Measurements from ENCODE around the gene GIPR.

GIPR gene

DNA sequence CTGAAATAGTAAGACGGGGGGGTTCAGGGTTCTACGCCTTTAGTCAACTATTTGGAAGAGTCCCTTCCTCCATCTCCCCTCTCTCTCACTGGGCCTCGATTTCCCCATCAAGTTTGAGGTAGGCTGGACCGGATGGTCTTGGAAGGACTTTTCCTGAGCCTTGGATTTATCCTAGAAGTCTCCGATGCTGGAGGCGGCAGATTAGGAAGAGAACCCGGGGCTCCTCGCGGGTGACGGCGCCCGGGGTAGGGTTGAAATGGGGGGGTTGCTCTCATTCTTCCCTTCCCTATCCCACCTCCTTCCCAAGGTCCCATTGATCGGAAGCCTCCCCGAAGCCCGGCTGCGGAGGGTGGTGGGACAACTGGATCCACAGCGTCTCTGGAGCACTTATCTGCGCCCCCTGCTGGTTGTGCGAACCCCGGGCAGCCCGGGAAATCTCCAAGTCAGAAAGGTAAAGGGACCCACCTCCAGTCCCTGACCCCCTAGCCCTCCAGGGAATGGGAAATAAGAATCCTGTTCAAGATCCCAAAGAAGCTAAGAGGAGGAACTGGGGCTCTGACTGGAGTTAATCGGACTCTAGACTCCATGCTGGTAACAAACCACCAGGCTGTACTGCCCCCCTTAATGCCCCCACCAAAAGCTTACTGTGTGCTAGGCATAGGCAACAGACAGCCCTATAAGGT lies 25.2 kb downstream of the GIPR start:
- Histone ChIP-seq H2BK15ac (ENCODE audit: low read depth, poor library complexity, severe bottlenecking) (no peak overlapping the region), H2AK5ac (ENCODE audit: low read length, severe bottlenecking) (no peak overlapping the region), H3K14ac (ENCODE audit: low read length in 2 of 2) (no peak overlapping the region), H3K79me1 (replicated peaks; ENCODE audit: low read length, poor library complexity, severe bottlenecking) (peaks cover 24% of the 10 kb centered on the region), H3K27ac (ENCODE audit: low read length, poor library complexity, severe bottlenecking) (peak overlapping the region; percentile 16), H2AFZ (ENCODE audit: low read depth, low read length) (no peak overlapping the region), H3K4ac (ENCODE audit: low read depth in 1 of 2, low read length in 2 of 2) (no peak overlapping the region), H3K18ac (ENCODE audit: low read depth in 1 of 2, low read length in 2 of 2) (no peak overlapping the region), H3K4me3 (ENCODE audit: insufficient read depth in 1 of 2, low read depth in 1 of 2, low read length in 2 of 2) (peak overlapping the region; percentile 84 to 98), H3K36me3 (ENCODE audit: control insufficient read depth in 1 of 2, insufficient read depth in 2 of 2, low read depth in 1 of 2, low read length in 2 of 2) (peaks cover 23 to 31% of the 10 kb centered on the region in 2 experiments), H3K4me1 (ENCODE audit: control insufficient read depth, insufficient read depth, low read depth, low read length) (peaks cover 5% of the 10 kb centered on the region), H2BK120ac (ENCODE audit: low read depth, low read length) (no peak overlapping the region), H3K9me3 (ENCODE audit: control insufficient read depth, low read length) (no peaks in the 10 kb centered on the region), H3K4me2 (ENCODE audit: low read length, poor library complexity, severe bottlenecking) (peak overlapping the region; percentile 82), H3K27me3 (ENCODE audit: control insufficient read depth in 1 of 2, insufficient read depth in 1 of 2, low read length in 2 of 2) (no peaks in the 10 kb centered on the region), H4K8ac (ENCODE audit: low read length) (no peak overlapping the region), H2BK5ac (ENCODE audit: low read depth, low read length, poor library complexity, severe bottlenecking) (no peak overlapping the region), H3K23ac (ENCODE audit: low read length in 2 of 2) (no peak overlapping the region), H3K9ac (ENCODE audit: low read length) (peak overlapping the region; percentile 100), H4K91ac (ENCODE audit: low read length) (no peak overlapping the region), H2BK12ac (ENCODE audit: low read length in 2 of 2) (no peak overlapping the region)
- peak; percentile 85 for DNase-seq
- WGBS, result 5% methylated on average over 7 of the region's 22 CpGs

DNA sequence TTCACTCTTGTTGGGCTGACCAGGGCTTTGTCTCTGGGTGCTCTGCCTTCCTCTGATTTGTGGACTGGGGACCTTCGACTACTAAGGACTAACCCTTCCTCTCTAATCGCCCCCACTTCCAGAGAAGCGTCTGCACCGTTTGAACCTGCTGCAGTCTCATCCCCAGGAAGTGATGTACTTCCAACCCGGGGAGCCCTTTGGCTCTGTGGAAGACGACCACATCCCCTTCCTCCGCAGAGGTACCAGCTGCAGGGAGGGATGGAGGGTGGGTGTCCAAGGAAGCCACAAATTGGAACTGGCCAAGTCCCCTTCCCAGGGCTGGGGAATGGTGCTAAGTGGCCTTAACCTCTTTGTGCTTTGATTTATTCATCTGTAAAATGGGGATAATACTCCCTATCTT lies 33.7 kb downstream of the GIPR start:
- Histone ChIP-seq H3K79me1 (replicated peaks; ENCODE audit: low read length, poor library complexity, severe bottlenecking) (peaks cover 2% of the 10 kb centered on the region), H3K4me2 (ENCODE audit: low read length, poor library complexity, severe bottlenecking) (no peak overlapping the region), H2AFZ (ENCODE audit: low read depth, low read length) (no peak overlapping the region), H2AK5ac (ENCODE audit: low read length, severe bottlenecking) (no peak overlapping the region), H3K27ac (ENCODE audit: low read length, poor library complexity, severe bottlenecking) (no peak overlapping the region), H4K8ac (ENCODE audit: low read length) (no peak overlapping the region), H3K23ac (ENCODE audit: low read length in 2 of 2) (no peak overlapping the region), H3K36me3 (ENCODE audit: control insufficient read depth in 1 of 2, insufficient read depth in 2 of 2, low read depth in 1 of 2, low read length in 2 of 2) (peaks cover 28 to 47% of the 10 kb centered on the region in 2 experiments), H2BK5ac (ENCODE audit: low read depth, low read length, poor library complexity, severe bottlenecking) (no peak overlapping the region), H3K18ac (ENCODE audit: low read depth in 1 of 2, low read length in 2 of 2) (no peak overlapping the region), H3K4ac (ENCODE audit: low read depth in 1 of 2, low read length in 2 of 2) (no peak overlapping the region), H2BK120ac (ENCODE audit: low read depth, low read length) (no peak overlapping the region), H3K9me3 (ENCODE audit: control insufficient read depth, low read length) (no peaks in the 10 kb centered on the region), H2BK15ac (ENCODE audit: low read depth, poor library complexity, severe bottlenecking) (no peak overlapping the region), H3K4me1 (ENCODE audit: control insufficient read depth, insufficient read depth, low read depth, low read length) (peaks cover 10% of the 10 kb centered on the region), H4K91ac (ENCODE audit: low read length) (no peak overlapping the region), H3K14ac (ENCODE audit: low read length in 2 of 2) (no peak overlapping the region), H3K4me3 (ENCODE audit: insufficient read depth in 1 of 2, low read depth in 1 of 2, low read length in 2 of 2) (no peak overlapping the region), H3K27me3 (ENCODE audit: control insufficient read depth in 1 of 2, insufficient read depth in 1 of 2, low read length in 2 of 2) (no peaks in the 10 kb centered on the region), H3K9ac (ENCODE audit: low read length) (no peak overlapping the region), H2BK12ac (ENCODE audit: low read length in 2 of 2) (no peak overlapping the region)
- DNase-seq, result no peak
- 92% methylated on average over 7 of the region's 7 CpGs for WGBS

DNA sequence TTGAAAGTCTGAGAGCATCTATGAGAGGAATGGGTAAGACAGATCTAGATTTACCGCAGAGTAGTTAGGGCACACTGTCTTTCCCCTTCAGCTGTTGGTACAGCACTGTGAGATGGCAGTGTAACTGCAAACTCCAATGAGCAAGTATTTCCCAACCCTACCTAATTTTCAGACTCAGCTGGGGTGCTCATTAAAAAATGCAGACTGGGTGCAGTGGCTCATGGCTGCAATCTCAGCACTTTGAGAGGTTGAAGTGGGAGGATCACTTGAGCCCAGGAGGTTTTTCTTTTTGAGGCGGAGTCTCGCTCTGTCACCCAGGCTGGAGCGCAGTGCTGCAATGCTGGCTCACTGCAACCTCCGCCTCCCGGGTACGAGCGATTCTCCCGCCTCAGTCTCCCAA lies 37.1 kb downstream of the GIPR start:
- no peak overlapping the region for H3K23ac ChIP-seq (ENCODE audit: low read length in 2 of 2)
- H2BK120ac ChIP-seq (ENCODE audit: low read depth, low read length), result no peak overlapping the region
- H3K79me1 ChIP-seq (replicated peaks; ENCODE audit: low read length, poor library complexity, severe bottlenecking), result peaks cover 3% of the 10 kb centered on the region
- H3K9me3 ChIP-seq (ENCODE audit: control insufficient read depth, low read length), result no peaks in the 10 kb centered on the region
- H3K27me3 ChIP-seq (ENCODE audit: control insufficient read depth in 1 of 2, insufficient read depth in 1 of 2, low read length in 2 of 2), result no peaks in the 10 kb centered on the region
- H3K4me3 ChIP-seq (ENCODE audit: insufficient read depth in 1 of 2, low read depth in 1 of 2, low read length in 2 of 2), result no peak overlapping the region
- 91% methylated on average over 9 of the region's 9 CpGs for WGBS
- no peak overlapping the region for H2BK15ac ChIP-seq (ENCODE audit: low read depth, poor library complexity, severe bottlenecking)
- H4K8ac ChIP-seq (ENCODE audit: low read length), result no peak overlapping the region
- no peak overlapping the region for H3K4me2 ChIP-seq (ENCODE audit: low read length, poor library complexity, severe bottlenecking)
- H2BK5ac ChIP-seq (ENCODE audit: low read depth, low read length, poor library complexity, severe bottlenecking), result no peak overlapping the region
- H2AFZ ChIP-seq (ENCODE audit: low read depth, low read length), result no peak overlapping the region
- peaks cover 25 to 40% of the 10 kb centered on the region in 2 experiments for H3K36me3 ChIP-seq (ENCODE audit: control insufficient read depth in 1 of 2, insufficient read depth in 2 of 2, low read depth in 1 of 2, low read length in 2 of 2)
- H3K4me1 ChIP-seq (ENCODE audit: control insufficient read depth, insufficient read depth, low read depth, low read length), result peaks cover 8% of the 10 kb centered on the region
- no peak overlapping the region for H3K9ac ChIP-seq (ENCODE audit: low read length)
- no peak overlapping the region for H3K14ac ChIP-seq (ENCODE audit: low read length in 2 of 2)
- H3K18ac ChIP-seq (ENCODE audit: low read depth in 1 of 2, low read length in 2 of 2), result no peak overlapping the region
- no peak overlapping the region for H2AK5ac ChIP-seq (ENCODE audit: low read length, severe bottlenecking)
- H4K91ac ChIP-seq (ENCODE audit: low read length), result no peak overlapping the region
- no peak for DNase-seq
- H2BK12ac ChIP-seq (ENCODE audit: low read length in 2 of 2), result no peak overlapping the region
- H3K27ac ChIP-seq (ENCODE audit: low read length, poor library complexity, severe bottlenecking), result no peak overlapping the region
- no peak overlapping the region for H3K4ac ChIP-seq (ENCODE audit: low read depth in 1 of 2, low read length in 2 of 2)

DNA sequence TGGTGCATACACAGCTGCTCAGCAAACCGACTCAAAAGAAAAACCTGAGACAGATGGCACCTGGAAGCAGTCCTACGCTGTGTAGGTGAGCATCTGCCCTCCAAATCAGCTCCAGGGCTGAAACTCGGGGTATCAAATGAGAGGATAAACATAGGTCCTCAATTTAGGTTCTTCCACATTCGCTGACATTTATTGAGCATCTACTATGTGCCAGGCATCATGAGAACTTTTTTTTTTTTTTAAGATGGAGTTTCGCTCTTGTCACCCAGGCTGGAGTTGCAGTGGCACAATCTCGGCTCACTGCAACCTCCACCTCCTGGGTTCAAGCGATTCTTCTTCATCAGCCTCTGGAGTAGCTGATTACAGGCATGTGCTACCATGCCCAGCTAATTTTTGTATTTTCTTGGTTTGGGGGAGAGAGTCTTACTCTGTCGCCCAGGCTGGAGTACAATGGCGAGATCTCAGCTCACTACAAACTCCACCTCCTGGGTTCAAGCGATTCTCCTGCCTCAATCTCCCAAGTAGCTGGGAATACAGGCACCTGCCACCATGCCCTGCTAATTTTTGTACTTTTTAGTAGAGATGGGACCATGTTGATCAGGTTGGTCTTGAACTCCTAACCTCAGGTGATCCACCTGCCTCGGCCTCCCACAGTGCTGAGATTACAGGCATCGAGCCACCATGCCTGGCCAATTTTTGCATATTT lies 37.8 kb downstream of the GIPR start:
- WGBS, result 82% methylated on average over 9 of the region's 12 CpGs
- H3K4me2 ChIP-seq (ENCODE audit: low read length, poor library complexity, severe bottlenecking), result no peak overlapping the region
- no peak overlapping the region for H3K18ac ChIP-seq (ENCODE audit: low read depth in 1 of 2, low read length in 2 of 2)
- no peak overlapping the region for H3K23ac ChIP-seq (ENCODE audit: low read length in 2 of 2)
- no peak overlapping the region for H2BK15ac ChIP-seq (ENCODE audit: low read depth, poor library complexity, severe bottlenecking)
- H3K14ac ChIP-seq (ENCODE audit: low read length in 2 of 2), result no peak overlapping the region
- DNase-seq, result no peak
- H3K4ac ChIP-seq (ENCODE audit: low read depth in 1 of 2, low read length in 2 of 2), result no peak overlapping the region
- no peaks in the 10 kb centered on the region for H3K27me3 ChIP-seq (ENCODE audit: control insufficient read depth in 1 of 2, insufficient read depth in 1 of 2, low read length in 2 of 2)
- no peaks in the 10 kb centered on the region for H3K9me3 ChIP-seq (ENCODE audit: control insufficient read depth, low read length)
- no peak overlapping the region for H4K8ac ChIP-seq (ENCODE audit: low read length)
- H2AFZ ChIP-seq (ENCODE audit: low read depth, low read length), result no peak overlapping the region
- H3K79me1 ChIP-seq (replicated peaks; ENCODE audit: low read length, poor library complexity, severe bottlenecking), result peaks cover 7% of the 10 kb centered on the region
- H2BK12ac ChIP-seq (ENCODE audit: low read length in 2 of 2), result no peak overlapping the region
- H3K4me1 ChIP-seq (ENCODE audit: control insufficient read depth, insufficient read depth, low read depth, low read length), result peaks cover 8% of the 10 kb centered on the region
- no peak overlapping the region for H2AK5ac ChIP-seq (ENCODE audit: low read length, severe bottlenecking)
- H3K27ac ChIP-seq (ENCODE audit: low read length, poor library complexity, severe bottlenecking), result no peak overlapping the region
- no peak overlapping the region for H3K4me3 ChIP-seq (ENCODE audit: insufficient read depth in 1 of 2, low read depth in 1 of 2, low read length in 2 of 2)
- no peak overlapping the region for H2BK5ac ChIP-seq (ENCODE audit: low read depth, low read length, poor library complexity, severe bottlenecking)
- H3K9ac ChIP-seq (ENCODE audit: low read length), result no peak overlapping the region
- H3K36me3 ChIP-seq (ENCODE audit: control insufficient read depth in 1 of 2, insufficient read depth in 2 of 2, low read depth in 1 of 2, low read length in 2 of 2), result peaks cover 28 to 39% of the 10 kb centered on the region in 2 experiments
- H2BK120ac ChIP-seq (ENCODE audit: low read depth, low read length), result no peak overlapping the region
- no peak overlapping the region for H4K91ac ChIP-seq (ENCODE audit: low read length)
